ENCODE measurements around the gene CRABP1.
A peak's percentile ranks its signal among the peaks of the same experiment; 100 is the strongest.

The CRABP1 gene

DNA sequence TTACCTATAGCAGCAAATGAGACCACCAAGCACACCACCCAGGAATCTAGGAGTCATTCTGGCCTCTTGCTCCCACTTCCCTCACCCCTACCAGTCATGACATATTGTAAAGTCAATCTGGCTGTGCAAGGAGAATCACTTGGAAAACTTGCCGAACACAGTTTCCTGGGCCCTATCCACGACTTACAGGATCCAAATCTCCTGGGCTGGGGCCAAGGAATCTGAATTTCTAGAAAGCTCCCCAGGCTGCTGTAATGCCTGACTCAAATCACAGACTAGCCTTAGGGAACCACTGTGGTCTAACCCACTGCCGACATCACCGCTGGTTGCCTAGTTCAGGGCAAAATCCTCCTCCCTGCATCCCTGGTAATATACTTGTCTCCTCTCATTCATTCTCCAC lies 4.2 kb upstream of the CRABP1 start:
- DNase-seq (ENCODE audit: low spot score), result no peak
- Histone ChIP-seq H3K4me3 (no peak overlapping the region), H3K27ac (no peak overlapping the region)
- TF ChIP-seq CTCF (IDR thresholded peaks at IDR 0.05), result no peak

- no peak overlapping the region for H3K4me3 ChIP-seq
- no peak overlapping the region for H3K27ac ChIP-seq
- no peak for TF ChIP-seq CTCF (IDR thresholded peaks at IDR 0.05)
- DNase-seq (ENCODE audit: low spot score), result no peak
These were observed 1.4 kb upstream of the CRABP1 start for GRCh38 chr15:78338781-78339180.

DNA sequence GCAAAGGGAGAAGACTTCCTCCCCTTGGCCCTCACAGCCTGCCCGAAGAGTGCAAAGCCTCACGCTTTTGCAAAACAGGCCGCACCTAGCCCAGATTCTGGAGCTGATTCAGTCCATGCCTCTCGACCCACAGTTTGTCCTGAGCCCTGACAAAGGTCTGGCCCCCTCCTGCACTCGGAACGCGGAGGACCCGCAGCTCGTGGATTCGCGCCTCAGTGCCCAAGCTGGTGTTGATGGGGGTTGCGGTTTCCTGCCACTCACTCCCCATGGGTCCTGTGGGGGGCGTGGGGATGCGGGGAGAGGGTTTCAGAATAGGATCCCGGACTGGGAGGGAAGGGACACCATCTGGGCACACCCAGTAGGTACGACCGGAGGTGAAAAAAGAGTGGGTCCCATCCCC lies 594 bp upstream of the CRABP1 start:
- Histone ChIP-seq H3K4me3 (no peak overlapping the region), H3K27ac (no peak overlapping the region)
- no peak for TF ChIP-seq CTCF (IDR thresholded peaks at IDR 0.05)
- no peak for DNase-seq (ENCODE audit: low spot score)

GRCh38 chr15:78341057-78341987 lies 1.2 kb downstream of the CRABP1 start:
- DNase-seq (ENCODE audit: low spot score), result no peak
- H3K4me3 ChIP-seq, result peak overlapping the region; percentile 18
- TF ChIP-seq CTCF (IDR thresholded peaks at IDR 0.05), result no peak
- no peak overlapping the region for H3K27ac ChIP-seq

DNA sequence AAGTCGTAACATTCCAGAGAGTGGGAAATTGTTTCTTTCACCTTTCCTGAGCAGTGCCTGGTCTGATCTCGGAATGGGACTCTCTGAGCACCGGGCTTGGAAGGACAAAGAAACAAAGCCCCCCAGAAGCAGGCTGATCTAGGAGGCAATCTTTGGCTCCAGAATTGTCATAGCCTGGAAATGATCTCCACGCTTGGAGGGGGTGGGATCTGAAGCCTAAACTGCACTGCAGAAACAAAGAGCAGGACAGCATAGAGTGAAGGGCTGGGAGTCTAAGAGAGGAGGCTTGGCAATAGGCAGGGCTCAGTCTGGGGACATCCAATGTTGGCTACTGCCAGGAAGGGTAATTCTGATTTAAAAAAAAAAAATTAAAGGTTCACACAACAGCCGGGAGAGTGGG lies 1.9 kb downstream of the CRABP1 start:
- DNase-seq (ENCODE audit: low spot score), result no peak
- H3K4me3 ChIP-seq, result no peak overlapping the region
- no peak overlapping the region for H3K27ac ChIP-seq
- TF ChIP-seq CTCF (IDR thresholded peaks at IDR 0.05), result no peak

DNA sequence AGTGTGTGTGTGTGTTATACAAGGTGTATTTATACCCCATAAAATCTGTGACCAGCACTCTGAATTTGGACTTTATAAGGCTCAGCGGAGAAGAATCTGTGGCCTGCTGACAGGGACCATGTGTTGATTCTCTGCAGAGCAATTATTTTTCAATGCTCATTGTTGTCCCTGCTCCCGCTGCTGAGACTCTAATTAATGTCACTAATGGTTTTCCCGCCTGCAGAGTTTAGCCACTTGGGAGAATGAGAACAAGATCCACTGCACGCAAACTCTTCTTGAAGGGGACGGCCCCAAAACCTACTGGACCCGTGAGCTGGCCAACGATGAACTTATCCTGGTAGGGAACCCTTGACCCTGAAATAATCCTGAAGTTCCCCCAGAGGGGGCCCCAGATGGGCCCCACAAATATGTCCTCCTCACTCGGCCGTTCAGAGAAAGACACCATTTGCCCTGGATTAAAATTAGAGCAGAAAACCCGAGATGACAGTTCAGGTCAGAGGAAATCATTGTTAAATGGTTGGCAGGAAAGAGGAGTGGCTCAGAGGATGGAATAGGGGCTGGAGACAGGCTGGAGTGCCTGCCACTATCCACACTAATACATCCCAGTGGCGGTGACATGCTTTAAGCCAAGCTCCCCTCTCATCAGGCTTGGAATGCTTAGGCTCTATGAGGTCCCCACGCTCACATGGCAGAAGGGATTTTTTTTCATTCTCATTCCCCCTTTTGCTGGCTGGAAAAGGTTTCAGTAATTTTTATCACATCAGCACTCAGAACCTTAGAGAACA lies 3.3 kb downstream of the CRABP1 start:
- TF ChIP-seq CTCF (IDR thresholded peaks at IDR 0.05), result no peak
- Histone ChIP-seq H3K27ac (no peak overlapping the region), H3K4me3 (no peak overlapping the region)
- no peak for DNase-seq (ENCODE audit: low spot score)

All from coronary artery (tissue), 2 donors.